Panc1 (cell line): ENCODE results near the gene FCHSD2. TPM values are rescaled to one million over a fixed set of nuclear protein-coding genes. Genes with fewer than 3 reads are reported as not detected.
"Not testable (repeated sequence)": the region's sequence is repeated elsewhere in the genome, so short reads cannot be mapped to it uniquely, and the experiment has no call there.

Source experiments
- ATAC-seq: fragments of 200-7000 bp; cut with Tn5 transposase; 2 replicates; pipeline ENCODE4 v1.9.1; 2020; ENCODE audit warnings: mild to moderate bottlenecking, moderate library complexity
- BruUV-seq: library from RNA; stranded (reverse); fragments of 400-500 nt; replicated peaks from 2 replicates; lab custom pipeline; 2021; lab: Mats Ljungman, UMichigan
- CTCF ChIA-PET: fragments of 300-600 bp; sonication (Branson Sonifier 250); formaldehyde crosslinking; loops from one replicate; lab custom pipeline; 2022; ENCODE audit warnings: antibody characterized with exemption; lab: Charles Lee
- POLR2A ChIA-PET: fragments of 300-600 bp; sonication (Branson Sonifier 250); formaldehyde crosslinking; loops from one replicate; lab custom pipeline; 2022; ENCODE audit warnings: antibody characterized with exemption; lab: Charles Lee
- DNase-seq: peaks from one replicate; pipeline ENCODE4 v3.0.0-alpha.2; 2010; ENCODE audit warnings: low read depth, low spot score
- H3K27ac ChIP-seq: 2 replicates; pipeline ENCODE4 v1.5.1; 2011; ENCODE audit warnings: mild to moderate bottlenecking, low read length, inconsistent platforms
- H3K27me3 ChIP-seq: fragments of 200-500 bp; sonication (Bioruptor generic); 2 replicates; pipeline ENCODE4 v1.6.0; 2014; ENCODE audit warnings: low read length, inconsistent platforms; ENCODE audit not compliant: control insufficient read depth, insufficient read depth
- H3K36me3 ChIP-seq: fragments of 200-500 bp; sonication (Bioruptor generic); 2 replicates; pipeline ENCODE4 v1.5.1; 2014; ENCODE audit warnings: inconsistent platforms, mild to moderate bottlenecking, low read length, moderate library complexity; ENCODE audit not compliant: control insufficient read depth, insufficient read depth
- H3K4me1 ChIP-seq: 2 replicates; pipeline ENCODE4 v1.5.1; 2011; ENCODE audit warnings: inconsistent platforms, mild to moderate bottlenecking, low read length, moderate library complexity; ENCODE audit not compliant: control insufficient read depth, insufficient read depth
- H3K4me3 ChIP-seq, 2 experiments: 2 replicates each; pipeline ENCODE4 v1.5.1; 2011 to 2012; ENCODE audit warnings: low read depth in 2 of 2, low read length in 2 of 2, mild to moderate bottlenecking in 2 of 2, inconsistent platforms in 1 of 2, moderate library complexity in 1 of 2
- H3K9me3 ChIP-seq: fragments of 200-500 bp; sonication (Bioruptor generic); 2 replicates; pipeline ENCODE4 v1.5.1; 2014; ENCODE audit warnings: low read depth, mild to moderate bottlenecking, inconsistent platforms, low read length, moderate library complexity; ENCODE audit not compliant: control insufficient read depth, insufficient read depth
- POLR2AphosphoS5 ChIP-seq: IDR thresholded peaks from 2 replicates; pipeline ENCODE4 v1.6.1; 2012; ENCODE audit warnings: mild to moderate bottlenecking, low read depth, low read length, moderate library complexity
- SIN3A ChIP-seq: IDR thresholded peaks from 2 replicates; pipeline ENCODE4 v1.6.1; 2012; ENCODE audit warnings: low read depth, mild to moderate bottlenecking, low read length, moderate library complexity, borderline replicate concordance; ENCODE audit not compliant: insufficient read depth
- TCF7L2 ChIP-seq: IDR thresholded peaks from 2 replicates; pipeline ENCODE4 v1.6.1; 2011; ENCODE audit warnings: mild to moderate bottlenecking, low read depth, low read length, inconsistent platforms
- in situ Hi-C: cut with HindIII; loops from 2 replicates; pipeline ENCODE4 v1.10.0; 2016; ENCODE audit warnings: low sequenced_read_pairs, low pct_unique_long_range_greater_than_20kb
- intact Hi-C: fragments of 100-400 bp; cut with micrococcal nuclease; formaldehyde crosslinking; loops from one replicate; pipeline ENCODE4 v1.10.0; 2022; ENCODE audit not compliant: unreplicated experiment
- total RNA-seq: library from RNA; stranded (reverse); gene quantifications from one replicate; pipeline ENCODE4 v1.2.1, GENCODE V29; 2021; ENCODE audit not compliant: unreplicated experiment
- TF ChIP-seq, protein P1 (sequence below): fragments of 450-650 bp; IDR thresholded peaks from 2 replicates; pipeline ENCODE4 v1.5.1; 2017; ENCODE audit warnings: mild to moderate bottlenecking
- TF ChIP-seq, protein P2 (sequence below), 2 experiments: IDR thresholded peaks; 2 replicates each; pipeline ENCODE4 v1.6.1; 2011 to 2012; ENCODE audit warnings: low read depth in 2 of 2, control low read depth in 1 of 2, low read length in 1 of 2, mild to moderate bottlenecking in 1 of 2, moderate library complexity in 1 of 2; ENCODE audit not compliant: insufficient read depth in 1 of 2

FCHSD2 gene
- total RNA-seq, 1 experiment from 2014 or later = 31.8 TPM

DNA sequence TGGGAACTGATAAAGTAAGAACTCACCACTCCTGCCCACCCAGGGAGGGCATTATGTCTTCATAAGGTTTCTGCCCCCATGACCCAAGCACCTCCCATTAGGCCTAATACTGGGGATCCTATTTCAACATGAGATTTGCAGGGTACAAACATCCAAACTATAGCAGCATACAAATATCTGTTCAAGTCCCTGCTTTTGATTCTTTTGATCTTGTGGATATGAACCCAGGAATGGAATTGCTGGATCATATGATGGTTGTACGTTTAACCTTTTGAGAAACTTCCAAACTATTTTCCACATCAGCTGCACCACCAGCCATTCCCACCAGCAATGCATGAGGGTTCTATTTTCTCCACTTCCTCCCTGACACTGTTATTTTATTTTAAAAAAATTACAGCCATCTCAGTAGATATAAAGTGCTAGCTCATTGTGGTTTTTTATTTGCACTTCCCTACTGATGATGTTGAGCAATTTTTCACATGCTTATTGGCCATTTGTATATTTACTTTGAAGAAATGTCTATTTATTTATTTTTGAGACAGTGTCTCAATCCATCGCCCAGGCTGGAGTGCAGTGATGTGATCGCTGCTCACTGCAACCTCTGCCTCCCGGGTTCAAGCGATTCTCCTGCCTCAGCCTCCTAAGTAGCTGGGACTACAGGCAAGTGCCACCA is 335.0 kb downstream of the FCHSD2 start:
- no peaks in the 10 kb centered on the region for H3K27me3 ChIP-seq
- intact Hi-C loops = no loop called here
- no peaks in the 10 kb centered on the region; the same call in 1 of the 2 replicates for H3K4me1 ChIP-seq
- H3K36me3 ChIP-seq = no peaks in the 10 kb centered on the region
- in situ Hi-C loops = no loop called here
- H3K27ac ChIP-seq = no peak overlapping the region
- TF ChIP-seq SIN3A = no peak
- H3K9me3 ChIP-seq = no peaks in the 10 kb centered on the region
- no peak for ATAC-seq
- DNase-seq = no peak
- ChIA-PET POLR2A (no interaction called here), CTCF (interaction anchor here (0.6 to 0.7 kb wide), 3 partner anchors 66 to 672 kb away, joined by 4 to 9 read pairs (median 7); no protein-coding TSS in a partner anchor)
- no TSS peak for BruUV-seq
- H3K4me3 ChIP-seq = no peak overlapping the region

DNA sequence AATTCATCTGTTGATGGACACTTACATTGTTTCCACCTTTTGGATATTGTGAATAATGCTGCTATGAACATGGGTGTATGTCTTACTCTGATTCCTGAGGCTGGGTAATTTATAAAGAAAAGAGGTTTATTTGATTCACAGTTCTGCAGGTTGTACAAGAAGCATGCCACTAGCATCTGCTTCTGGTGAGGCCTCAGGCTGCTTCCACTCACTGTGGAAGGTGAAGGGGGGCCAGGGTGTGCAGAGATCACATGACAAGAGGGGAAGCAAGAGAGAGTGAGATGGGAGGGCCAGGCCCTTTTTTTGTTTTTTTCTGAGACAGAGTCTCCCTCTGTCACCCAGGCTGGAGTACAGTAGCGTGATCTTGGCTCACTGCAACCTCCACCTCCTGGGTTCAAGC is 335.7 kb downstream of the FCHSD2 start:
- in situ Hi-C loops, CTCF ChIA-PET, H3K9me3 ChIP-seq, ATAC-seq, POLR2A ChIA-PET, H3K4me3 ChIP-seq, H3K27me3 ChIP-seq, BruUV-seq, H3K4me1 ChIP-seq, H3K36me3 ChIP-seq, intact Hi-C loops, DNase-seq, H3K27ac ChIP-seq: not testable (repeated sequence)

DNA sequence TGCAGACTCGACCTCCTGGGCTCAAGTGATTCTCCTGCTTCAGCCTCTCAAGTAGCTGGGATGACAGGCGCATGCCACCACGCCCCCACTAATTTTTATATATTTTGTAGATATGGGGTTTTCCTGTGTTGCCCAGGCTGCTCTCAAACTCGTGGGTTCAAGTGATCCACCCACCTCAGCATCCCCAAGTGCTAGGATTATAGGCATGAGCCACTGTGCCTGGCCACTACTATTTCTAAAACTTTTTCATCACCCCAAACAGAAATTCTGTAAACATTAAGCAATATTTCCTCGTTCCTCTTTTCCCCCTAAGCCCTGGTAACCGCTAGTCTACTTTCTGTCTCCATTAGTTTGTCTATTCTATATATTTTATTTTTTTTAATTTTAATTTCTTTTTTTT is 336.9 kb downstream of the FCHSD2 start:
- no TSS peak for BruUV-seq
- in situ Hi-C loops (no loop called here), intact Hi-C loops (no loop called here)
- POLR2A ChIA-PET = no interaction called here
- CTCF ChIA-PET = no interaction called here
- H3K36me3 ChIP-seq = no peaks in the 10 kb centered on the region
- no peaks in the 10 kb centered on the region for H3K27me3 ChIP-seq
- TF ChIP-seq SIN3A (no peak), TCF7L2 (no peak), POLR2AphosphoS5 (no peak)
- TF ChIP-seq, protein P1, sequence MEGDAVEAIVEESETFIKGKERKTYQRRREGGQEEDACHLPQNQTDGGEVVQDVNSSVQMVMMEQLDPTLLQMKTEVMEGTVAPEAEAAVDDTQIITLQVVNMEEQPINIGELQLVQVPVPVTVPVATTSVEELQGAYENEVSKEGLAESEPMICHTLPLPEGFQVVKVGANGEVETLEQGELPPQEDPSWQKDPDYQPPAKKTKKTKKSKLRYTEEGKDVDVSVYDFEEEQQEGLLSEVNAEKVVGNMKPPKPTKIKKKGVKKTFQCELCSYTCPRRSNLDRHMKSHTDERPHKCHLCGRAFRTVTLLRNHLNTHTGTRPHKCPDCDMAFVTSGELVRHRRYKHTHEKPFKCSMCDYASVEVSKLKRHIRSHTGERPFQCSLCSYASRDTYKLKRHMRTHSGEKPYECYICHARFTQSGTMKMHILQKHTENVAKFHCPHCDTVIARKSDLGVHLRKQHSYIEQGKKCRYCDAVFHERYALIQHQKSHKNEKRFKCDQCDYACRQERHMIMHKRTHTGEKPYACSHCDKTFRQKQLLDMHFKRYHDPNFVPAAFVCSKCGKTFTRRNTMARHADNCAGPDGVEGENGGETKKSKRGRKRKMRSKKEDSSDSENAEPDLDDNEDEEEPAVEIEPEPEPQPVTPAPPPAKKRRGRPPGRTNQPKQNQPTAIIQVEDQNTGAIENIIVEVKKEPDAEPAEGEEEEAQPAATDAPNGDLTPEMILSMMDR = no peak
- TF ChIP-seq, protein P2, sequence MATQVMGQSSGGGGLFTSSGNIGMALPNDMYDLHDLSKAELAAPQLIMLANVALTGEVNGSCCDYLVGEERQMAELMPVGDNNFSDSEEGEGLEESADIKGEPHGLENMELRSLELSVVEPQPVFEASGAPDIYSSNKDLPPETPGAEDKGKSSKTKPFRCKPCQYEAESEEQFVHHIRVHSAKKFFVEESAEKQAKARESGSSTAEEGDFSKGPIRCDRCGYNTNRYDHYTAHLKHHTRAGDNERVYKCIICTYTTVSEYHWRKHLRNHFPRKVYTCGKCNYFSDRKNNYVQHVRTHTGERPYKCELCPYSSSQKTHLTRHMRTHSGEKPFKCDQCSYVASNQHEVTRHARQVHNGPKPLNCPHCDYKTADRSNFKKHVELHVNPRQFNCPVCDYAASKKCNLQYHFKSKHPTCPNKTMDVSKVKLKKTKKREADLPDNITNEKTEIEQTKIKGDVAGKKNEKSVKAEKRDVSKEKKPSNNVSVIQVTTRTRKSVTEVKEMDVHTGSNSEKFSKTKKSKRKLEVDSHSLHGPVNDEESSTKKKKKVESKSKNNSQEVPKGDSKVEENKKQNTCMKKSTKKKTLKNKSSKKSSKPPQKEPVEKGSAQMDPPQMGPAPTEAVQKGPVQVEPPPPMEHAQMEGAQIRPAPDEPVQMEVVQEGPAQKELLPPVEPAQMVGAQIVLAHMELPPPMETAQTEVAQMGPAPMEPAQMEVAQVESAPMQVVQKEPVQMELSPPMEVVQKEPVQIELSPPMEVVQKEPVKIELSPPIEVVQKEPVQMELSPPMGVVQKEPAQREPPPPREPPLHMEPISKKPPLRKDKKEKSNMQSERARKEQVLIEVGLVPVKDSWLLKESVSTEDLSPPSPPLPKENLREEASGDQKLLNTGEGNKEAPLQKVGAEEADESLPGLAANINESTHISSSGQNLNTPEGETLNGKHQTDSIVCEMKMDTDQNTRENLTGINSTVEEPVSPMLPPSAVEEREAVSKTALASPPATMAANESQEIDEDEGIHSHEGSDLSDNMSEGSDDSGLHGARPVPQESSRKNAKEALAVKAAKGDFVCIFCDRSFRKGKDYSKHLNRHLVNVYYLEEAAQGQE (IDR thresholded peaks at IDR 0.05; ENCODE audit: insufficient read depth in 1 of 2, low read depth in 2 of 2, low read length in 1 of 2) = no peak
- no peak for ATAC-seq
- DNase-seq = no peak
- no peak overlapping the region for H3K27ac ChIP-seq
- no peaks in the 10 kb centered on the region for H3K4me1 ChIP-seq
- no peaks in the 10 kb centered on the region for H3K9me3 ChIP-seq
- no peak overlapping the region for H3K4me3 ChIP-seq
